Measurements from ENCODE around the gene RABEP2.
"Not testable (repeated sequence)": the region's sequence is repeated elsewhere in the genome, so short reads cannot be mapped to it uniquely, and the experiment has no call there.

The RABEP2 gene

DNA sequence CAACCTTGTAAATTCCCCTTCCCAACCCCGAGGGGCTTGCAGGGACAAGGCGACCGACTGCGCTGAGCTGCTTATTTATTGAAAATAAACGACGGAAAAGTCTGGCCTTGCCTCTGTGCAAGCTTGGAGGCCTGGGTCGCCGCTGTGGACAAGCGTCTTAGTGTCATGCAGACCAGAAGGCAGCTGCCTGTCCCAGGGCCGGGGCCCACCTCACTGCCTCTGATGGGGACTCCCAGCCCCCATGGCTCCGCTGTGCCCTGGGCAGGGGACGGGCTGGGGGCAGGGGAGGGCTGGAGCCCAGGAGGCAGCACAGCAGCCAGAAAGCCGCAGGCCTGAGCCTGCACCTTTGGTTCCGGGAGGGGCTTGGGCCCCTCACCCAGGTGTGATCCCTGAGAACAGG, 20.7 kb downstream of the RABEP2 start:
- no peak for DNase-seq (ENCODE audit: low spot score)

DNA sequence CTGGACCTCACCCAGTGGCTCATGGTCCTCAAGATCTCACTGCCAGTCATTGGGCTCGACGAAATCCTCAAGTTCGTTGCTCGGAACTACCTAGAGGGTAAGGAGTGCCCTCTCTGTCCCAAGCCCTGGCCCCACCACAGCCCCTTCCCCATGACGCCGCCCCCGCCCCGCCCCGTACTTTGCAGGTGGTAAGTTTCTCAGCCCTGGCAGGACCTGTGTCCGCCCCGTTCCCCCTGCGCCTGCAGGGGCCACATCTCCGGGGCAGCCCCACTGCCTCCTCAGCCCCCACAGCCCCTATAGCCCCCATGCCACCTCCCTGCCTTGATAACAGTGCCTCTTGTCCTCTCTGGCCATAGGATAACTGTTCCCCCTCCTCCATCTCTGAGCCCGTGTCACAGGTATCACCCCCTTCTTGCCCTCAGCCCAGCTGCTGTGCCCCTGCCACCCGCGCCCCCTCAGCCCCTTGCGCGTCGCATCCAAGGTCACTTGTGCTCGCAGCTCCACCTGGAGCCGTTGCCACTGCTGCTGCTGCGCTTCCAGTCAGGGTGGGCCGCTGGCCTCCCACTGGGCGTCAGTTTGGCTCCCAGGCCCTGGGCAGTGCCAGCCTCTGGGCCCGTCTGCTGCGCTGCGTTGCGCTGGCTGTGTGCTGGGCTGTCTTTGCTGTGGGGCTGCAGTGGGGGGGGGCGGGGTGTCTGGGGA, 21.5 kb downstream of the RABEP2 start:
- no peak for DNase-seq (ENCODE audit: low spot score)
- no peak for FAIRE-seq

More for the DNA sequence above, 20.7 kb downstream of the RABEP2 start:
- FAIRE-seq = no peak

DNA sequence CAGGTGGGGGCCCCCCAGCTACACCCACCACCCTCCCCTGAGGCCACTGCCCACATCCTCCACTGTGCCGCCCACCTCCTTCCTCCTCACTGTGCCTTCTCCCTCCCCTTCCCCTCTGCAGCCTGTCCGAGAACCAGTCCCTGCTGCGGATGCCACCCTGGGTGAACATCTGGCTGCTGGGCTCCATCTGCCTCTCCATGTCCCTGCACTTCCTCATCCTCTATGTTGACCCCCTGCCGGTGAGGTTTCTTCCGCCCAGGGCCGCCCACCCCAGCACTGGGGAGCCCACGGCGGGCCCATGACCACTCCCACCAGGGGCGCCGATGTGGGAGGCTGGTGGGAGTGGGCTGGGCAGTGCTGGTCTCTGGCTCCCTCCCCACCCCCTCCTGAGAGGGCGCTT, 22.1 kb downstream of the RABEP2 start:
- DNase-seq (ENCODE audit: low spot score) = no peak
- no peak for FAIRE-seq

DNA sequence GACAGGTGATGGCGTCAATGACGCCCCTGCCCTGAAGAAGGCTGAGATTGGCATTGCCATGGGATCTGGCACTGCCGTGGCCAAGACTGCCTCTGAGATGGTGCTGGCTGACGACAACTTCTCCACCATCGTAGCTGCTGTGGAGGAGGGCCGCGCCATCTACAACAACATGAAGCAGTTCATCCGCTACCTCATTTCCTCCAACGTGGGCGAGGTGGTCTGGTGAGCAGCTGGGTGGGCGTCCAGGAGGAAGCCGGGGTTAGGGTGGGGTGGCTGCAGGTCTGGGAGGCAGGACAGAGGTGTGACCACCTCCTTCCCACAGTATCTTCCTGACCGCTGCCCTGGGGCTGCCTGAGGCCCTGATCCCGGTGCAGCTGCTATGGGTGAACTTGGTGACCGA, 23.2 kb downstream of the RABEP2 start:
- DNase-seq (ENCODE audit: low spot score) = no peak
- no peak for FAIRE-seq

DNA sequence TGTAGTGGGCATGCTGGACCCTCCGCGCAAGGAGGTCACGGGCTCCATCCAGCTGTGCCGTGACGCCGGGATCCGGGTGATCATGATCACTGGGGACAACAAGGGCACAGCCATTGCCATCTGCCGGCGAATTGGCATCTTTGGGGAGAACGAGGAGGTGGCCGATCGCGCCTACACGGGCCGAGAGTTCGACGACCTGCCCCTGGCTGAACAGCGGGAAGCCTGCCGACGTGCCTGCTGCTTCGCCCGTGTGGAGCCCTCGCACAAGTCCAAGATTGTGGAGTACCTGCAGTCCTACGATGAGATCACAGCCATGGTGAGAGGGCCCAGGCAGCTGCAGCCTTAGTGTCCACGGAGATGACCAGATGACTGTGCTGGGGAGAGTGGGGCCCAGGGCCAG, 24.4 kb downstream of the RABEP2 start:
- DNase-seq (ENCODE audit: low spot score) (no peak), FAIRE-seq (no peak)

DNA sequence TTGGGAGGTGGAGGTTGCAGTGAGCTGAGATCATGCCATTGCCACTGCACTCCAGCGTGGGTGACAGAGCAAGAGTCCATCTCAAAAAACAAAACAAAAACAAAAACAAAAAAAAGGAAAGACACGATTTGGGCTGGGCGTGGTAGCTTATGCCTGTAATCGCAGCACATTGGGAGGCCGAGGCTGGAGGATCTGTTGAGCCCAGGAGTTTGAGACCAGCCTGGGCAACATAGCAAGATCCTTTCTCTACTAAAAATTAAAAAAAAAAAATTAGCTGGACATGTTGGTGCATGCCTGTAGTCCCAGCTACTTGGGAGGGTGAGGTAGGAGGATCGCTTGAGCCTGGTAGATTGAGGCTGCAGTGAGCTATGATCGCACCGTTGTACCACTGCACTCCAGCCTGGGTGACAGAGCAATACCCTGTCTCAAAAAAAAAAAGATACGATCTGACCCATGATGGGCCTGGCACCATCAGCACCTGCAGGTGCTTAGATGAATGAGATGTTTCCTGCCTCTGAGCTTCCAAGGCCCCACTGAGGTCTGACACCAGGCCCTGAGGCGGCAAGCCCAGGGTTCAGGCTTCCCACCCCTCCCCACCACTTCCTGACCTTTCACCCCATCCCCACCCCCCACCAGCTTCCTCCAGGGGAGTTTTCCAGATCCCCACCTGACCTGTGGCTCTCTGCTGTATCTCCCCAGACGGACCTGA, 25.0 kb downstream of the RABEP2 start:
- FAIRE-seq = no peak
- DNase-seq (ENCODE audit: low spot score) = no peak

DNA sequence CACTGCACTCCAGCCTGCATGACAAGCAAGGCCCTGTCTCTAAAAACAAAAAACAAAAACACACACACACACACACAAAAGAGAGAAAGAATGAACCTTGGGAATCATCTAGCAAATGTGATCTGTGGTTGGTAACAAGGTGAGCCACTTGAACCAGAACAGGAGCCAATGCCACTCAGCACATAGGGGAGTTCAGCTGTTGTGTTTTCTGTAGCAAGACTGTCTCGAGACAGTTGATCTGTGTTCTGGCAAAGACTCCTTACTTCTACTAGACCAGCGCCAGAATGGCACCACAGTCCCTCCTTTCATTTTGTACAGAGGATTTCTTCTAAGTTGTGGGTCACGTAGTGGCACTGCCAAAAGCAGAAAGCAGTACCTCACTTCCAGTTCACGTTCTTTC, 26.1 kb downstream of the RABEP2 start:
- DNase-seq (ENCODE audit: low spot score) (no peak), FAIRE-seq (no peak)

DNA sequence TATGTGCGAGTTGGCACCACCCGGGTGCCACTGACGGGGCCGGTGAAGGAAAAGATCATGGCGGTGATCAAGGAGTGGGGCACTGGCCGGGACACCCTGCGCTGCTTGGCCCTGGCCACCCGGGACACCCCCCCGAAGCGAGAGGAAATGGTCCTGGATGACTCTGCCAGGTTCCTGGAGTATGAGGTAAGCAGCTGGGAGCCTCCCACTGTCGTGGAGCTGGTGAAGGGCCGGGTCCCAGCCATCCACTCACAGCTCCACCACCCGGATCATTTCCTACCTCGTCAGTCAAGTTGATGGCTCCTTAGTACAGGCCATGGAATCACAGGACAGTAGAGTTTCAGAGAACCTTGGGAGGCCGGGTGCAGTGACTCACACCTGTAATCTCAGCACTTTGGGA, 26.8 kb downstream of the RABEP2 start:
- DNase-seq (ENCODE audit: low spot score) (peak; percentile 41), FAIRE-seq (no peak)

DNA sequence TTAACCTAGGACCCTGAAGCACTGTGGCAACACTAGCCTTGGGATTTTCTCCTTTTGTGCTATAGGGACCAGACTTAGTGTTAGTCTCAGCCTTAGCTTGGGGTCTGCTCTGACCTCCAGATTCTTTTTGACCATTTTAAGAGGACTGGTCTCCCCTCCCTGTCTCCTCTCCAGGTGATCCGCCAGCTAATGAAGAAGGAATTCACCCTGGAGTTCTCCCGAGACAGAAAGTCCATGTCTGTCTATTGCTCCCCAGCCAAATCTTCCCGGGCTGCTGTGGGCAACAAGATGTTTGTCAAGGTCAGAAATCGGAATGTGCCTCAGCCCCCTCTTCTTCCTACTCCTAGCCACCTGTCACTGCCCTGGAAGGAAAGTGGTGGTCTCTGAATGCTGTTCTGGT, 27.2 kb downstream of the RABEP2 start:
- FAIRE-seq (no peak), DNase-seq (ENCODE audit: low spot score) (no peak)

DNA sequence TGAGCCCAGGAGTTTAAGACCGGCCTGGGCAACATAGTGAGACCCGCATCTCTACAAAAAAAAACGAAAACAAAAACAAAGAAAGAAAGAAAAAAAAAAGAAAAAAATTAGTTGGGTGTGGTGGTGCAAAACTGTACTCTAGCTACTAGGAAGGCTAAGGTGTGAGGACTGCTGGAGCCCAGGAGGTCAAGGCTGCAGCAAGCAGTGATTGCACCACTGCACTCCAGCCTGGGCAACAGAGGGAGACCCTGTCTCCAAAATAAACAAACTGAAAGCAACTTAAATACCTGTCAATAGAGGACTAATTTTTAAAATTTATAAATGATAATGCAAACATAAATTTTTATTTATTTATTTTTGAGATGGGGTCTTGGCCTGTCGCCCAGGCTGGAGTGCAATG, 29.4 kb downstream of the RABEP2 start:
- no peak for FAIRE-seq
- no peak for DNase-seq (ENCODE audit: low spot score)

DNA sequence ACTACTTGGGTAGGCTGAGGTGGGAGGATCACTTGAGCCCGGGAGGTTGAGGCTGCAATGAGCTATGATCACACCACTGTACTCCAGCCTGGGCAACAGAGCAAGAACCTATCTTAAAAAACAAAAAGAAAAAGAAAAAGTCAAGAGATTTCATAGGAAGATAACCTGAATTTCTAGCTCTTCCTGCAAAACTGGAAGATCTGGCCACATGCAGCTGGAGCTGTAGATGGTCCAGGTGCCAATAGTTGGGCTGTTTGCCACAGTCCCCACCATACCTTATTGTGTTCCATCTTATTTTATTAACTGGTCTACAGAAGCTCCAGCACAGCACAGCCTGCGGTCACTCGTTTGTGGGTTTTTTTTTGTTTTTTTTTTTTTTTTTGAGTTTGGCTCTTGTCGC, 31.7 kb downstream of the RABEP2 start:
- DNase-seq (ENCODE audit: low spot score) (no peak), FAIRE-seq (no peak)

DNA sequence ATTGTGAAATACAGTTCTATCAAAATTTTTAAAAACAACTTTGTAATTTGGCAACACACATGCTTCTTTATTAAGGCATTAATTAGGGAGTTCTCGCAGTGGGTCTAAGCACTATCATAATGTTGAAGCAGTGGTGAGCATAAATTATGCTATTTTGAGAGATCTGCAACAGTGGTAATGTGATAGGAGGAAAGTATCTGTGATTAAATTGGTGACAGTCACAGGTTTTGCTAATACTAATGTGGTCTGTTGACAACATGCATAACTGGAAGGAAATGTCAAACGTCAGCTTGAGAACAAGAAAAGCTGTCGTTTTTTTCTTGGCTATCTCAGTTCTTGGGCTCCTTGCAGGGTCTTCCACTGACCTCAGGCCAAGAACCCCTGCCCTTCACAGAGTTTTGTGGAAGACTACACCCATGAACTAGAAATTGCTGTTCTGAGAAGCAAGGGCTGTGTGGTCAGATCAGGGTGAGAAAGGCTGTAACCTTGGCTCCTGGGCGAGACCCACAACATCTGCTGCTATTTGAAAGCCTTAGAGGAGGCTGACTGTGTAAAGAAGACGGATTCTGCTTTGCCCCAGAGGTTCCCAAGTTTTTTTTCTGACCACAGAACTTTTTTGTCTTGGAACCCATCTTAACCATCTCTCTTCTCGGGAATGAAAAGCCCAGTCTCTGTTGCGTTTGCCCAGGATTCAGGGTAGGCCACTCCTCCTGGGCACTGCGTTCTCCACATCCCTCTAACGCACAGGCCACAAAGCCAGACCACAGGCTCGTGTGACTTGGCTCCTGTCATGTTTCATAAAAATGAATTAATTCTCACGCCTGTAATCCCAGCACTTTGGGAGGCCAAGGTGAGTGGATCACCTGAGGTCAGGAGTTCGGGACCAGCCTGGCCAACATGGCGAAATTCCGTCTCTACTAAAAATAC, 32.8 kb downstream of the RABEP2 start:
- FAIRE-seq (no peak), DNase-seq (ENCODE audit: low spot score) (no peak)

DNA sequence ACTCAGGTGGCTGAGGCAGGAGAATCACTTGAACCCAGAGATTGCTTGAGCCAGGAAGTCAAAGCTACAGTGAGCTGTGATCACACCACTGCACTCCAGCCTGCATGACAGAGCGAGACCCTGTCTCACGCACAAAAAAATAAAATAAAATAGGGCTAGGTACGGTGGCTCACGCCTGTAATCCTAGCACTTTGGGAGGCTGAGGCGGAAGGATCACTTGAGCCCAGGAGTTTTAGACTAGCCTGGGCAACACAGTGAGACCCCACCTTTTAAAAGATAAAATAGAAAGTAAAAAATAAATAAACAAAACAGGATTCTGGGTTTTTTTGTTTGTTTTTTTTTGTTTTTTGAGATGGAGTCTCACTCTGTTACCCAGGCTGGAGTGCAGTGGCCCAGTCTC, 34.7 kb downstream of the RABEP2 start:
- not testable (repeated sequence) for FAIRE-seq; DNase-seq (ENCODE audit: low spot score)

DNA sequence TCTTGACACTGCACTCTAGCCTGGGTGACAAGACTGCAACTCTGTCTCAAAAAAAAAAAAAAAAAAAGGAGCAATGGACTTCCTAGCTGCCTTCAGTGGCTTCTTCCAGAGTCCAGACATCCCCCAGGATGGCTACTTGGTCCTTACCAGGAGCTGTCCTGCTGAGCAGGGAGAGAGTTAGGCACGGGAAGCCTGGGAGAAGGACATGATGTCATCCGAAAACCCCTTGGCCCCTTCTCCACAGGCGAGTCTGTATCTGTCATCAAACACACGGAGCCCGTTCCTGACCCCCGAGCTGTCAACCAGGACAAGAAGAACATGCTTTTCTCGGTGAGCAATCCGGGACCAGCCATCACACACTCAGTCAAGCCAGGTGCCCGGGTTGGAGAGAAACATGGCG, 38.1 kb downstream of the RABEP2 start:
- no peak for DNase-seq (ENCODE audit: low spot score)
- FAIRE-seq = no peak

DNA sequence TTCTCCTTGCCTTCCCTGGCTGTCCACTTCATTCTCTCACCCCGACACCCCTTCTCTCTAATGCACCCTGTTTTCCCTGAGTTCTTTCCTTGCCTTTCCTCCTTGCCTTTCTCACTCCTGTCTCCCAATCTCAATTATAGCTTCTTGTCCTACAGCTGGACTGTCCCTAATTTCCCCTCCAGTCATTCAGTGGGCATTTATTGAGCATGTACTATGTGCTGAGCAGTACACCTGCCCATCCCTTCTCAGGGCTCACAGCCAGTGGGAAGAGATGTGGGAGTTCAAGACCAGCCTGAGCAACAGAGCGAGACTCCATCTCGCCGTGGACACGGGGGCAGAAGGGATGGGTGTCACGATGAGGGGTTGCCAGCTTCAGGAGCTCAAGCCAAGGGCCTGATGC, 41.0 kb downstream of the RABEP2 start:
- DNase-seq (ENCODE audit: low spot score) (no peak), FAIRE-seq (no peak)

DNA sequence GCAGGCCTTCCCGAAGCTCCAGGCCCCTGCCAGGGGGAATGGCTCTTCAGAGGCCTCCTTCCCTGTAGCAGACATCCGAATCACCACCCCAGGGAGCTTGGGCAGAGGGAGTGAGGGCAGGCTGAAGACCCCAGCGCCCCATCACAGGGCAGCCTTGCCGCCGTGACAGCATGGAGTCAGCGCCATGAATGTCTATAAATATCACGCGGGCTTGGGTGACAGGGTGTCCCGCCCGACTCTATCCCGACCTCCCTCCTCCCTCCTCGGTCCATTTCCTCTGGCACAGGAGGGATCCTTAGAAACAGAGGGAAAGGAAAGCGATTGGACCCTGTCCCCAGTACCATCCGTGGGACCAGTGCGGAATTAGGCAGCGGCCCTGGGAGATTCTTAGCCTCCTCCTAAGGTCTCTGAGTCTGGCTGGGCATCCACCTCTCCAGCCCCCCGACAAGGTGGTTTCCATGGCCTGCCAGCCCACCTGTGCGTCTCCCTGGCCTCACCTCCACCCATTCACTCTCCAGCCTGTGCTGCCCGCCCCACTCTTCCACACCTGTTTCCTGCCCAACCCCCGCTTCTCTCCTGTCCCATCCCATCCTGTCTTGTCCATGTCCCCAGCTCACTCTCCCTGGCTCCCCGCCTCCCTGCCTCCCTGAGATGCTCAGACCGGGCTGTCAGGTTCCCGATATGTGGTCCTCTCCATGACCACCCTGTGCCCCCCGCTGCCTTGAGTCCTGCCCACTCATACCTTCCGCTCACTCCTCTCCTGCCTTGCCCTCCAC, 41.6 kb downstream of the RABEP2 start:
- DNase-seq (ENCODE audit: low spot score) = no peak
- FAIRE-seq = no peak

DNA sequence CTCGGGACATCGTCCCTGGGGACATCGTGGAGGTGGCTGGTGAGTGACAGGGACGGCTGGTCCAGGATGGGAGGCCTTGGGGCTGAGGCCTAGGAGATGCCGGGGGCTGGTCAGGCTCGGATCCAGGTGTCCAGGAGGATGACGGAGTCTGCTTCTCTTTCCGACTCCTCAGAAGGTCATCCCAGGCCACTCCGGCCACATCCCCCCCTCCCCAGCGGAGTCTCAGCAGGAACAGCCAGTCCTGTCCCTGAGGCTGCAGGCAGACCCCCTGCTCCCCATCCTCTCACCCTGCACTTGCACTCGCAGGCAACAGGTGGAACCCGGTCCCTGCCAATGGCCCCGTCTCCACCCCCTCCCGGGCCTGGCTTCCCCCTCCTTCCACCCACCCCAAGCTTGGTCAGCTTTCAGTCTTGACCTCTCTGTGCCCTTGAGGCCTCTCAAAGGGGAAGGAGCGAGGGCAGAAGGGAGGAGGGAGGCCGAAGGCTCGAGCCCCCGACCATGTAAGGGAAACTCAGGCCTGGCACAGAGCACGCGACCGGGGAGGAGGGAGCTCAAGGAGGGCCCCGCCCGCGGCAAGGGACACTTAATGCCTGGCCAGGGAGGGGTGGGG, 42.4 kb downstream of the RABEP2 start:
- no peak for FAIRE-seq
- no peak for DNase-seq (ENCODE audit: low spot score)

DNA sequence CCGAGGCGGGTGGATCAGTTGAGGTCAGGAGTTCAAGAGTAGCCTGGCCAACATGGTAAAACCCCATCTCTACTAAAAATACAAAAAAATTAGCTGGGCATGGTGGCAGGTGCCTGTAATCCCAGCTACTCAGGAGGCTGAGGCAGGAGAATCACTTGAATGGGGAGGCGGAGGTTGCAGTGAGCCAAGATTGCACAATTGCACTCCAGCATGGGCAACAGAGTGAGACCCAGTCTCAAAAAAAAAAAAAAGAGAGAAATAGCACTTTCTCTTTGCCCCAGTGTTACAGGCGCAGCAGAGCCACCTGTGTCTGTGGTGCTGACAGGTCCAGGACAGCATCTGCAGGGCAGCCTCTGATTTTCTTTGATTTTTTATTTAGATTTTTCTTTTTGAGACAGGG, 43.5 kb downstream of the RABEP2 start:
- not testable (repeated sequence) for DNase-seq (ENCODE audit: low spot score); FAIRE-seq

DNA sequence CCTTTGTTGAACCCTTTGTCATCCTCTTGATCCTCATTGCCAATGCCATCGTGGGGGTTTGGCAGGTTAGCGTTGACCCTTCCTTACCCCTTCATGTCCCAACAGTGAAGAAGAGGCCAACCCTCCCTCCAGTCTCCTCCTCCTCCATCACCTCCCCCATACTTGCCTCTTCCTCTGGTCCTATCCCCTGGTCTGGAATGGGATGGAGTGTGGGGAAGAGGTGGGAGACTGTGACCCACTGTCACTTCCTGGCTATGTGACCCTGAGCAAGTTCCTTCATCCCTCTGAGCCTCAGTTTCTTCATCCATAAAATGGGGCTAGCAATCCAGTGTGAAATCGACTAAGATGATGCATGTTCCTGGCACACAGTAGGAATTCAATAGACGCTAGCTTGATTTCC, 44.1 kb downstream of the RABEP2 start:
- DNase-seq (ENCODE audit: low spot score) (no peak), FAIRE-seq (no peak)

DNA sequence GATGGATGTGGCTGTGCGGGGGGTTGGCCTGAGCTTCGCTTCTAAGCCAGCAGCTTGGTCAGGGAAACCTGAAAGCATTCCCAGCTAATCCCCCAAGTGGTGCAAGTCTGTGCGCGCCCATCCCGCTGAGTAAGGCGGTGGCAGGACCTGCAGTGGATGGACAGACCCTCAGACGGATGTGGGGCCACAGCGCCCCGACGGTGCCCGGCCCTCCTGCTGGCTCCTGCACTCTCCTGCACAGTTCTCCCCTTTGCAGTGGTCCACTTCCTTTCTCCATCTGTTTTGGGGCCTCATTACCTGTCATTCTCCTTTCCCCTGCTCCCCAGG, 44.5 kb downstream of the RABEP2 start:
- DNase-seq (ENCODE audit: low spot score) = no peak
- FAIRE-seq = no peak

Measured in RCC 7860 (cell line).